Choroid plexus epithelial cell (primary cell): ENCODE results near the gene RAD17.

Source experiments
- DNase-seq: peaks from one replicate; pipeline ENCODE4 v3.0.0-alpha.2; 2010; ENCODE audit warnings: low read depth
- H3K4me3 ChIP-seq: 2 replicates; pipeline ENCODE4 v1.5.1; 2011; ENCODE audit warnings: low read depth, mild to moderate bottlenecking, control low read depth, low read length, moderate library complexity
- TF ChIP-seq, protein P1 (sequence below): conservative IDR thresholded peaks from 2 replicates; pipeline ENCODE4 v1.5.1; 2011; ENCODE audit warnings: low read depth, mild to moderate bottlenecking, control low read depth, inconsistent platforms, low read length, moderate library complexity

Gene RAD17

GRCh38 chr5:69335341-69335935 lies 34.2 kb upstream of the RAD17 start:
- TF ChIP-seq, protein P1, sequence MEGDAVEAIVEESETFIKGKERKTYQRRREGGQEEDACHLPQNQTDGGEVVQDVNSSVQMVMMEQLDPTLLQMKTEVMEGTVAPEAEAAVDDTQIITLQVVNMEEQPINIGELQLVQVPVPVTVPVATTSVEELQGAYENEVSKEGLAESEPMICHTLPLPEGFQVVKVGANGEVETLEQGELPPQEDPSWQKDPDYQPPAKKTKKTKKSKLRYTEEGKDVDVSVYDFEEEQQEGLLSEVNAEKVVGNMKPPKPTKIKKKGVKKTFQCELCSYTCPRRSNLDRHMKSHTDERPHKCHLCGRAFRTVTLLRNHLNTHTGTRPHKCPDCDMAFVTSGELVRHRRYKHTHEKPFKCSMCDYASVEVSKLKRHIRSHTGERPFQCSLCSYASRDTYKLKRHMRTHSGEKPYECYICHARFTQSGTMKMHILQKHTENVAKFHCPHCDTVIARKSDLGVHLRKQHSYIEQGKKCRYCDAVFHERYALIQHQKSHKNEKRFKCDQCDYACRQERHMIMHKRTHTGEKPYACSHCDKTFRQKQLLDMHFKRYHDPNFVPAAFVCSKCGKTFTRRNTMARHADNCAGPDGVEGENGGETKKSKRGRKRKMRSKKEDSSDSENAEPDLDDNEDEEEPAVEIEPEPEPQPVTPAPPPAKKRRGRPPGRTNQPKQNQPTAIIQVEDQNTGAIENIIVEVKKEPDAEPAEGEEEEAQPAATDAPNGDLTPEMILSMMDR, result no peak
- no peak overlapping the region for H3K4me3 ChIP-seq
- DNase-seq, result no peak

DNA sequence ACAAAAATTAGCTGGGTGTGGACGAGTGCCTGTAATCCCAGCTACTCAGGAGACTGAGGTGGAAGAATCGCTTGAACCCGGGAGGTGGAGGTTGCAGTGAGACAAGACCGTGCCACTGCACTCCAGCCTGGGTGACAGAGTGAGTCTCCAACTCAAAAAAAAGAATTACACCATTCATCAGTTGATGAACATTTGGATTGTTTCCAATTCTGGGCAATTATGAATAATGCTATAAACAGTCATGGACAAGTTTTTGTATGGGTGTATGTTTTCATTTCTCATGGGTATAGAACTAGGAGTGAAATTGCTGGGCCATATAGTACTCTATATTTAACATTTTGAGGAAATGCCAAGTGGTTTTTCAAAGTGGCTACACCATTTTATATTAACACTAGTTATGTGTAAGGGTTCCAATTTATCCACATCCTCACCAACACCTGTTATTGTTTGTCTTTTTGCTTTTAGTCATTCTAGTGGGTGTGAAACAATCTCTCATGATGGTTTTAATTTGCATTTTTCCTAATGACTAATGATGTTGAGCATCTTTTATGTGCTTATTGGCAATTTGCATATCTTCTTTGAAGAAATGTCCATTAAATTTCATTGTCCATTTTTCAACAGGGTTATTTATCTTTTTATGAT lies 28.0 kb upstream of the RAD17 start:
- TF ChIP-seq, protein P1, result no peak
- H3K4me3 ChIP-seq, result no peak overlapping the region
- DNase-seq, result no peak

- no peak for DNase-seq
- TF ChIP-seq, protein P1, result no peak
- no peak overlapping the region for H3K4me3 ChIP-seq
Measured at GRCh38 chr5:69343083-69343482, 26.5 kb upstream of the RAD17 start.

- no peak for DNase-seq
- TF ChIP-seq, protein P1, result no peak
- no peak overlapping the region for H3K4me3 ChIP-seq
Measured at GRCh38 chr5:69350664-69351063, 19.0 kb upstream of the RAD17 start.

DNA sequence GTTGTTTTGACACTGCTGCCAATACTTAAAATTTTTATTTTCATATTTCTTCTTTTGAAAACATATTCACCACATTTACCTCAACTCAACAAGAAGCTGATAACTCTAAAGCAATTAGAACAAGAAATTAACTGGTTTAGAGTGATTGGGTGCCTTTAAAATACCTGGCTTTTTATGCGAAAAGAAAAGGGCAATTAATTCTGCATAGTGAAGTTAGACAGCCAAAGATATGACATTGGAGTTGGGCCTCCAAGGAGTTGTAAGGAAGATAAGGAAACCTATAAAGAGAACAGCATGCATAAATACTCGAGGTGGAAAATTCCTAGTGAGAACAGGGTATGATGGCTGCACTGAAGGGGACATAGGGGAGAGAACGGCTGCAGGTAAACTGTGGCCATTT lies 9.9 kb upstream of the RAD17 start:
- no peak for DNase-seq
- TF ChIP-seq, protein P1, result no peak
- no peak overlapping the region for H3K4me3 ChIP-seq

- H3K4me3 ChIP-seq, result no peak overlapping the region
- TF ChIP-seq, protein P1, result no peak
- no peak for DNase-seq
Measured at GRCh38 chr5:69360442-69360841, 9.2 kb upstream of the RAD17 start.

DNA sequence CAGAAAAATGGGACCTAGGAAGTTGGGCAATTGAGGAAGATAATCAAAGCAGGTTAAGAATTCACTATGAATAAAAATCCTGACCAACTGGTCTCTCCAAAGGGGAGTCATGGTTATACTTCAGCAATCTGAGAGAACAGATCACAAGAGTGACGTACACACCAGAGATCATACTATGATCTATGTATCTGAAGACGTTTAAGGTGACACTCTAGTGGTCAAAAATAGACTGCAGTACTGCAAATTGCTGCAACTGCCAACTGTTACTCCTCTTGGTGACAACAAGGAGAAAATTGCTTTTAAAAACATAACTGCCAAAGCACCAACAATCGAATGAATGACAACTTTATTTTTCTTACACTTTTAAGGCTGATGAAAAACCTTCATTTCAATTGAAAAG lies 5.2 kb upstream of the RAD17 start:
- DNase-seq, result peak; percentile 54
- TF ChIP-seq, protein P1, result peak; percentile 49
- no peak overlapping the region for H3K4me3 ChIP-seq
